PC-3 (cell line): Measurements from ENCODE around the gene PEX1. TPM values are rescaled to one million over a fixed set of nuclear protein-coding genes. Genes with fewer than 3 reads are reported as not detected.

ENCODE experiments used
- ATAC-seq: fragments of 200-7000 bp; cut with Tn5 transposase; 2 replicates; pipeline ENCODE4 v1.9.1; 2020; ENCODE audit warnings: mild to moderate bottlenecking, moderate library complexity
- BruUV-seq: library from RNA; stranded (reverse); fragments of 400-500 nt; replicated peaks from 2 replicates; lab custom pipeline; 2021; lab: Mats Ljungman, UMichigan
- CTCF ChIA-PET: fragments of 300-600 bp; sonication (Branson Sonifier 250); formaldehyde crosslinking; loops from one replicate; lab custom pipeline; 2022; ENCODE audit warnings: antibody characterized with exemption; lab: Charles Lee
- POLR2A ChIA-PET: fragments of 300-600 bp; sonication (Branson Sonifier 250); formaldehyde crosslinking; loops from one replicate; lab custom pipeline; 2022; ENCODE audit warnings: antibody characterized with exemption; ENCODE audit not compliant: unreplicated experiment; lab: Charles Lee
- DNase-seq: peaks from one replicate; pipeline ENCODE4 v3.0.0-alpha.2; 2015
- H2AFZ ChIP-seq: fragments of 300-600 bp; sonication (generic); 2 replicates; pipeline ENCODE4 v1.6.0; 2016; ENCODE audit warnings: antibody characterized with exemption, low read length
- H3F3A ChIP-seq: fragments of 300-600 bp; sonication (generic); one replicate; pipeline ENCODE4 v1.6.0; 2017; ENCODE audit warnings: antibody characterized with exemption, low read length, control low read depth, mild to moderate bottlenecking; ENCODE audit not compliant: unreplicated experiment
- H3K27ac ChIP-seq: fragments of 300-600 bp; sonication (generic); 2 replicates; pipeline ENCODE4 v1.5.1; 2016; ENCODE audit warnings: mild to moderate bottlenecking, low read length
- H3K27me3 ChIP-seq: fragments of 300-600 bp; sonication (generic); 2 replicates; pipeline ENCODE4 v1.6.1; 2016; ENCODE audit warnings: low read length, mixed read lengths
- H3K36me3 ChIP-seq: fragments of 300-600 bp; sonication (generic); 2 replicates; pipeline ENCODE4 v1.6.1; 2016; ENCODE audit warnings: low read depth, mixed run types, low read length, mixed read lengths
- H3K4me1 ChIP-seq: fragments of 300-600 bp; sonication (generic); 2 replicates; pipeline ENCODE4 v1.5.1; 2016; ENCODE audit warnings: low read length; ENCODE audit not compliant: insufficient read depth
- H3K4me2 ChIP-seq: fragments of 300-600 bp; sonication (generic); 2 replicates; pipeline ENCODE4 v1.6.0; 2016; ENCODE audit warnings: low read length
- H3K4me3 ChIP-seq: fragments of 300-600 bp; sonication (generic); 2 replicates; pipeline ENCODE4 v1.5.1; 2016; ENCODE audit warnings: mild to moderate bottlenecking, low read length, mixed read lengths
- H3K79me2 ChIP-seq: fragments of 300-600 bp; sonication (generic); 2 replicates; pipeline ENCODE4 v1.6.1; 2017; ENCODE audit warnings: low read length, mixed read lengths
- H3K9ac ChIP-seq: fragments of 300-600 bp; sonication (generic); 2 replicates; pipeline ENCODE4 v1.6.0; 2016; ENCODE audit warnings: mild to moderate bottlenecking, low read length
- H3K9me2 ChIP-seq: fragments of 300-600 bp; sonication (generic); replicated peaks from 2 replicates; pipeline ENCODE4 v1.6.1; 2016; ENCODE audit warnings: mixed run types, low read length, mixed read lengths
- H3K9me3 ChIP-seq: fragments of 300-600 bp; sonication (generic); 2 replicates; pipeline ENCODE4 v1.6.1; 2016; ENCODE audit warnings: low read length, mixed read lengths
- H4K20me1 ChIP-seq: fragments of 300-600 bp; sonication (generic); 2 replicates; pipeline ENCODE4 v1.6.1; 2016; ENCODE audit warnings: low read length, mixed read lengths
- EZH2 ChIP-seq: fragments of 300-600 bp; sonication (generic); IDR thresholded peaks from one replicate; pipeline ENCODE4 v1.6.1; 2017; ENCODE audit warnings: antibody characterized with exemption, mild to moderate bottlenecking, low read length; ENCODE audit not compliant: unreplicated experiment
- EZH2phosphoT487 ChIP-seq: fragments of 300-600 bp; sonication (generic); IDR thresholded peaks from 2 replicates; pipeline ENCODE4 v1.6.1; 2018; ENCODE audit warnings: mild to moderate bottlenecking, antibody characterized with exemption, low read length, borderline replicate concordance
- intact Hi-C: fragments of 100-400 bp; cut with micrococcal nuclease; formaldehyde crosslinking; loops from 2 replicates; pipeline ENCODE4 v1.9.0; 2023
- total RNA-seq: library from RNA; depleted of rRNA; stranded (reverse); fragments of >200 nt; gene quantifications from 2 replicates; pipeline ENCODE4 v1.2.3, GENCODE V29; 2014
- TF ChIP-seq, protein P1 (sequence below): fragments of 300-600 bp; sonication (generic); conservative IDR thresholded peaks from 2 replicates; pipeline ENCODE4 v1.5.1; 2017; ENCODE audit warnings: antibody characterized with exemption, low read depth, mild to moderate bottlenecking, low read length

PEX1 gene
- total RNA-seq, 1 experiment from 2014 or later: 8.5 TPM

DNA sequence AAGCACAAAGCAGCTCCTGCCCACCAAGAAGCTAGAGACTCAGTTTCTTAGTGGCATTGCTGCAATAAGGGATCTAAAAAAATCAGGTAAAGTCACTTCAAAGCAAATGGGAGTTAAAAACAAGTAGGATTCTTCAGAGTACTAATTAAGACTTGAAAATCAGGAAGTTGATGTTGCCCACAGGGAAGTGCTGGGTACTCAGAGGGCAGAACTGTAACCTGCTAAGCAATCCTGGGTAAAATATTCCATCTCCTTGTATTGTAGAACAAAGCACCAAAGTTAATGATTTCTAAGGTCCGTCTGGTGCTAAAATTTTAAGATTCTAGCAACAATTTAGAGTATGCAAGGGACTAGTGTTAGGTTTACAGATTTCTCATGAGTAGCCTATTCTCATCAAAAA lies 8.3 kb downstream of the PEX1 start:
- CTCF ChIA-PET: no interaction called here
- H3K36me3 ChIP-seq: no peaks in the 10 kb centered on the region; the same call in 1 of the 2 replicates
- POLR2A ChIA-PET: no interaction called here
- H3K4me3 ChIP-seq: no peak overlapping the region
- no peaks in the 10 kb centered on the region for H3F3A ChIP-seq
- TF ChIP-seq EZH2 (no peak), EZH2phosphoT487 (no peak)
- TF ChIP-seq, protein P1, sequence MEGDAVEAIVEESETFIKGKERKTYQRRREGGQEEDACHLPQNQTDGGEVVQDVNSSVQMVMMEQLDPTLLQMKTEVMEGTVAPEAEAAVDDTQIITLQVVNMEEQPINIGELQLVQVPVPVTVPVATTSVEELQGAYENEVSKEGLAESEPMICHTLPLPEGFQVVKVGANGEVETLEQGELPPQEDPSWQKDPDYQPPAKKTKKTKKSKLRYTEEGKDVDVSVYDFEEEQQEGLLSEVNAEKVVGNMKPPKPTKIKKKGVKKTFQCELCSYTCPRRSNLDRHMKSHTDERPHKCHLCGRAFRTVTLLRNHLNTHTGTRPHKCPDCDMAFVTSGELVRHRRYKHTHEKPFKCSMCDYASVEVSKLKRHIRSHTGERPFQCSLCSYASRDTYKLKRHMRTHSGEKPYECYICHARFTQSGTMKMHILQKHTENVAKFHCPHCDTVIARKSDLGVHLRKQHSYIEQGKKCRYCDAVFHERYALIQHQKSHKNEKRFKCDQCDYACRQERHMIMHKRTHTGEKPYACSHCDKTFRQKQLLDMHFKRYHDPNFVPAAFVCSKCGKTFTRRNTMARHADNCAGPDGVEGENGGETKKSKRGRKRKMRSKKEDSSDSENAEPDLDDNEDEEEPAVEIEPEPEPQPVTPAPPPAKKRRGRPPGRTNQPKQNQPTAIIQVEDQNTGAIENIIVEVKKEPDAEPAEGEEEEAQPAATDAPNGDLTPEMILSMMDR: no peak
- DNase-seq (no peak), ATAC-seq (no peak)
- no peak overlapping the region for H3K27ac ChIP-seq
- no peak overlapping the region for H3K4me2 ChIP-seq
- no peak overlapping the region for H3K9ac ChIP-seq
- H3K9me3 ChIP-seq: no peaks in the 10 kb centered on the region
- H3K79me2 ChIP-seq: peaks cover 4% of the 10 kb centered on the region
- no peaks in the 10 kb centered on the region for H3K27me3 ChIP-seq
- intact Hi-C loops: no loop called here
- no TSS peak for BruUV-seq
- H3K4me1 ChIP-seq: no peaks in the 10 kb centered on the region
- H4K20me1 ChIP-seq: no peaks in the 10 kb centered on the region
- H3K9me2 ChIP-seq: no peaks in the 10 kb centered on the region
- H2AFZ ChIP-seq: no peak overlapping the region

GRCh38 chr7:92517631-92518030 lies 10.7 kb downstream of the PEX1 start:
- Histone ChIP-seq H3K4me1 (no peaks in the 10 kb centered on the region), H3K36me3 (peaks cover 5% of the 10 kb centered on the region), H3K9me2 (no peaks in the 10 kb centered on the region), H3F3A (no peaks in the 10 kb centered on the region), H3K27ac (no peak overlapping the region), H2AFZ (no peak overlapping the region), H3K27me3 (no peaks in the 10 kb centered on the region), H3K9ac (no peak overlapping the region), H3K79me2 (no peaks in the 10 kb centered on the region), H3K9me3 (no peaks in the 10 kb centered on the region), H4K20me1 (no peaks in the 10 kb centered on the region), H3K4me3 (no peak overlapping the region), H3K4me2 (no peak overlapping the region)
- intact Hi-C loops: no loop called here
- ATAC-seq: no peak
- no peak for TF ChIP-seq EZH2phosphoT487
- TF ChIP-seq EZH2: no peak
- BruUV-seq: no TSS peak
- ChIA-PET POLR2A (interaction anchor here (0.5 kb wide), 1 partner anchor 250 kb away, joined by 3 read pairs; no protein-coding TSS in a partner anchor), CTCF (interaction anchor here (0.6 kb wide), 1 partner anchor 88 kb away, joined by 10 read pairs; no protein-coding TSS in a partner anchor)
- peak; percentile 4 for DNase-seq

DNA sequence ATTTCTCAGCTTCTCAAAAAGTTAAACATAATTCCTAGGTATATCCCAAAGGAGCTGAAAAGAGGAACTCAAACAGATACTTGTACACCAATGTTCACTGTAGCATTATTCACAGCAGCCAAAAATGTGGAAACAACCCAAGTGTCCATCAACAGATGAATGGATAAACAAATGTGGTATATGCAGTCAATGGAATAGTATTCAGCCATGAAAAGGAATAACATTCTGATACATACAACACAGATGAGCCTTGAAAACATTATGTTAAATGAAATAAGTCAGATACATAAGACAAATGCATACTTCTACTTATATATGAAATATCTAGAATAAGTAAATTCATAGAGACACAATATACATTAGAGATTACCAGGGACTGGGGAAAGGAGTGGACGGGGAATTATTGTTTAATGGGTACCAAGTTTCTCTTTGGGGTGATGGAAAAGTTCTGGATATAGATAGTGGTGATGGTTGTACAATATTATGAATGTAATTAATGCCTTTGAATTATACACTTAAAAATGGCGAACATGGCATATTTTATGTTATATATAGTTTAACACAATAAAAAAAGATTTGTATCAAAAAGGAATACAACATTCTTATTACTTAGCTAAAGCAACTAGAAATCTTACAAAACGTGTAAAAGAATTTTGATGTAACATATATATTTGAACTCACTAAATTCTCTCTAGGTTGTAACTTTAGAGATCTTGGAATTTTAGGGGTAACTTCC lies 15.0 kb downstream of the PEX1 start:
- no peaks in the 10 kb centered on the region for H3K9me3 ChIP-seq
- H3K9ac ChIP-seq: no peak overlapping the region
- H3K4me2 ChIP-seq: no peak overlapping the region
- no peaks in the 10 kb centered on the region for H3K4me1 ChIP-seq
- CTCF ChIA-PET: no interaction called here
- no peak overlapping the region for H2AFZ ChIP-seq
- ATAC-seq (no peak), DNase-seq (no peak)
- H3K4me3 ChIP-seq: no peak overlapping the region
- H4K20me1 ChIP-seq: no peaks in the 10 kb centered on the region
- no peaks in the 10 kb centered on the region for H3K79me2 ChIP-seq
- BruUV-seq: no TSS peak
- peaks cover 8% of the 10 kb centered on the region for H3K36me3 ChIP-seq
- POLR2A ChIA-PET: no interaction called here
- no peaks in the 10 kb centered on the region for H3K27me3 ChIP-seq
- intact Hi-C loops: no loop called here
- no peak for TF ChIP-seq EZH2
- no peak for TF ChIP-seq EZH2phosphoT487
- TF ChIP-seq, protein P1: no peak
- H3K9me2 ChIP-seq: no peaks in the 10 kb centered on the region
- H3K27ac ChIP-seq: no peak overlapping the region
- H3F3A ChIP-seq: no peaks in the 10 kb centered on the region
